MM.1S (cell line): ENCODE data around the gene PRKCG.

Experiments used
- DNase-seq: peaks from one replicate; pipeline ENCODE4 v3.0.0-alpha.2; 2015
- H2AFZ ChIP-seq: fragments of 300-600 bp; sonication (generic); 2 replicates; pipeline ENCODE4 v1.6.0; 2016; ENCODE audit warnings: antibody characterized with exemption, low read length
- H3F3A ChIP-seq: fragments of 300-600 bp; sonication (generic); 2 replicates; pipeline ENCODE4 v1.6.1; 2016; ENCODE audit warnings: mild to moderate bottlenecking, antibody characterized with exemption, low read length, moderate library complexity, mixed read lengths; ENCODE audit not compliant: insufficient read depth
- H3K27ac ChIP-seq: fragments of 300-600 bp; sonication (generic); 2 replicates; pipeline ENCODE4 v1.5.1; 2016; ENCODE audit warnings: mild to moderate bottlenecking, low read length
- H3K27me3 ChIP-seq: fragments of 300-600 bp; sonication (generic); replicated peaks from 2 replicates; pipeline ENCODE4 v1.6.0; 2016; ENCODE audit warnings: low read length; ENCODE audit not compliant: insufficient read depth
- H3K36me3 ChIP-seq: fragments of 300-600 bp; sonication (generic); replicated peaks from 2 replicates; pipeline ENCODE4 v1.6.1; 2016; ENCODE audit warnings: mild to moderate bottlenecking, low read length, mixed read lengths; ENCODE audit not compliant: insufficient read depth
- H3K4me1 ChIP-seq: fragments of 300-600 bp; sonication (generic); 2 replicates; pipeline ENCODE4 v1.6.1; 2016; ENCODE audit warnings: low read length, mixed read lengths
- H3K4me2 ChIP-seq: fragments of 300-600 bp; sonication (generic); 2 replicates; pipeline ENCODE4 v1.6.0; 2016; ENCODE audit warnings: low read depth, low read length
- H3K4me3 ChIP-seq: fragments of 300-600 bp; sonication (generic); 2 replicates; pipeline ENCODE4 v1.5.1; 2016; ENCODE audit warnings: low read length, mixed read lengths
- H3K79me2 ChIP-seq: fragments of 300-600 bp; sonication (generic); 2 replicates; pipeline ENCODE4 v1.6.1; 2016; ENCODE audit warnings: mixed run types, low read length, mixed read lengths
- H3K9ac ChIP-seq: fragments of 300-600 bp; sonication (generic); 2 replicates; pipeline ENCODE4 v1.6.1; 2016; ENCODE audit warnings: low read length, mixed read lengths
- H3K9me2 ChIP-seq: fragments of 300-600 bp; sonication (generic); replicated peaks from 2 replicates; pipeline ENCODE4 v1.6.1; 2016; ENCODE audit warnings: mild to moderate bottlenecking, low read length, mixed read lengths; ENCODE audit not compliant: insufficient read depth
- H3K9me3 ChIP-seq: fragments of 300-600 bp; sonication (generic); replicated peaks from 2 replicates; pipeline ENCODE4 v1.6.1; 2016; ENCODE audit warnings: mild to moderate bottlenecking, low read length, mixed read lengths; ENCODE audit not compliant: insufficient read depth
- H4K20me1 ChIP-seq: fragments of 300-600 bp; sonication (generic); 2 replicates; pipeline ENCODE4 v1.6.1; 2016; ENCODE audit warnings: mild to moderate bottlenecking, low read length, moderate library complexity, mixed read lengths; ENCODE audit not compliant: insufficient read depth
- EZH2 ChIP-seq: fragments of 300-600 bp; sonication (generic); optimal IDR thresholded peaks from 2 replicates; pipeline ENCODE3; 2017; ENCODE audit warnings: low read depth, mild to moderate bottlenecking, antibody characterized with exemption, low read length, mixed read lengths
- EZH2phosphoT487 ChIP-seq: fragments of 300-600 bp; sonication (generic); IDR thresholded peaks from 2 replicates; pipeline ENCODE4 v1.6.1; 2018; ENCODE audit warnings: antibody characterized with exemption, low read length
- TF ChIP-seq, protein P1 (sequence below): fragments of 300-600 bp; sonication (generic); IDR thresholded peaks from 2 replicates; pipeline ENCODE4 v1.5.1; 2016; ENCODE audit warnings: antibody characterized with exemption, low read length, mixed read lengths

Gene PRKCG

DNA sequence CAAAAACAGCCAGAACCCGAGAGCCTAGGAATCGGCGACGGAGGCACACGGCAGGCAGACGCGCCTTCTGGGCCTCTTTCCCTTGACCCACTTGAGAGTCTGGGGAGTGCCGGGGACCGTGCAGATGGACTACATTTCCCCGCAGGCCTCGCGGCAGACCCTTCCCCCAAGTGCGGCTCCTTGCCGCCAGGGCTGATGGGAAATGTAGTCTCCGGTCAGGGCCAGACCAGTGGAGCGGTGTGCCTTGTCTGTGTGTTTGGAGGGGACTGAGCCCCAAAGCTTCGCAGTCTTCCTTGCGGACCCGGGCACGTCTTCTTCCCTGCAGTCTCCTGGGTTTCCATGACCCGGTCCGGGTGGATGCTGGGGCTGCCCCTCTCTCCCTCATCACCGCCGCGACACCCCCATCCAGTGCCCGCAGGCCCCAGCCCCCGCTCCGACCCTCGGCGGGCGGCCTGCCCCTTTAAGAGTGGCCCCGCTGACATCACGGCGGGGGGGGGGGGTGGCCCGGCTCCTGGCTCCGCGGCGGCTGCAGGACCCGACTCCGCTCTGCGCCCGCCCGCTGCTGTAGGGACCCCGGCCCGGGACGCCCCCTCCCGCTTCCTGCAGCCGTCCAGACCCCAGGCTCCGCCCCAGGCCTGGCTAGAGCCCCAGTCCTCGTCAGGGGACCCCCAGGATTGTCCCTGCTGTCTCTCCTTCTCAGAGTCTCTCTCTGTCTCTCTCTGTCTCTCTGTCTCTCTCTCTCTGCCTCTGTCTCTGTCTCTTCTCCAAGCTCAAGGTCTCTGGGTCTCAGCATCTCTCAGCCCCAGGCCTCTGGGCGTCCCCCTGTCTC, 26.3 kb downstream of the PRKCG start:
- H3K4me2 ChIP-seq, result no peak overlapping the region
- H3K4me3 ChIP-seq, result no peak overlapping the region
- no peaks in the 10 kb centered on the region for H3K4me1 ChIP-seq
- TF ChIP-seq, protein P1, sequence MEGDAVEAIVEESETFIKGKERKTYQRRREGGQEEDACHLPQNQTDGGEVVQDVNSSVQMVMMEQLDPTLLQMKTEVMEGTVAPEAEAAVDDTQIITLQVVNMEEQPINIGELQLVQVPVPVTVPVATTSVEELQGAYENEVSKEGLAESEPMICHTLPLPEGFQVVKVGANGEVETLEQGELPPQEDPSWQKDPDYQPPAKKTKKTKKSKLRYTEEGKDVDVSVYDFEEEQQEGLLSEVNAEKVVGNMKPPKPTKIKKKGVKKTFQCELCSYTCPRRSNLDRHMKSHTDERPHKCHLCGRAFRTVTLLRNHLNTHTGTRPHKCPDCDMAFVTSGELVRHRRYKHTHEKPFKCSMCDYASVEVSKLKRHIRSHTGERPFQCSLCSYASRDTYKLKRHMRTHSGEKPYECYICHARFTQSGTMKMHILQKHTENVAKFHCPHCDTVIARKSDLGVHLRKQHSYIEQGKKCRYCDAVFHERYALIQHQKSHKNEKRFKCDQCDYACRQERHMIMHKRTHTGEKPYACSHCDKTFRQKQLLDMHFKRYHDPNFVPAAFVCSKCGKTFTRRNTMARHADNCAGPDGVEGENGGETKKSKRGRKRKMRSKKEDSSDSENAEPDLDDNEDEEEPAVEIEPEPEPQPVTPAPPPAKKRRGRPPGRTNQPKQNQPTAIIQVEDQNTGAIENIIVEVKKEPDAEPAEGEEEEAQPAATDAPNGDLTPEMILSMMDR, result no peak
- TF ChIP-seq EZH2phosphoT487, result no peak
- TF ChIP-seq EZH2, result no peak
- H3K9me3 ChIP-seq, result no peaks in the 10 kb centered on the region
- H3K36me3 ChIP-seq, result no peaks in the 10 kb centered on the region
- H3K9me2 ChIP-seq, result no peaks in the 10 kb centered on the region
- no peak overlapping the region for H2AFZ ChIP-seq
- no peaks in the 10 kb centered on the region for H3K79me2 ChIP-seq
- no peaks in the 10 kb centered on the region for H4K20me1 ChIP-seq
- no peak overlapping the region for H3K27ac ChIP-seq
- no peak for DNase-seq
- H3K27me3 ChIP-seq, result peaks cover 12% of the 10 kb centered on the region; the same call in 1 of the 2 replicates
- H3F3A ChIP-seq, result no peaks in the 10 kb centered on the region
- no peak overlapping the region for H3K9ac ChIP-seq

DNA sequence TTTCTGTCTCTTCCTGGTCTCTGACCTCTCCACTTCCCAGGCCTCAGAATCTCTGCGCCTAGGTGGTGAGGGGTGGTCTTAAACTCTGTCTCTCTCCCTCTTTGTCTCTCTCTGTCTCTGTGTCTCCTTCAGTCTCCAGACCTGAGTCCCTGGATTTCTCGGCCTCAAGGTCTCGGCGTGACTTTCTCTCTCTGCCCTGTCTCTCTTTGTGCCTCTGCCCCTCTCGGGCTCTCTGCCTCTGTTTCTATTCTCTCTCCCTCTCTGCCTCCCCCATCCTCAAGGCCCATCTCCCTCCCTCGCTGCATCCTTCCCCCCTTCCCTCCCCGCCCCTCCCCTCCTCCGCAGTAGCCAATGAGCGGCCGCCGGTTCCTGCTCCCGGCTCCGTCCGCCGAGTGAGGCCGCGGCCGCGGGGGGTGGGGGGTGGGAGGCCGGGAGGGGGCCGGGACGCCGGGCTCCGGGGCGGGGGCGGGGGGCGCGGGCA, 27.0 kb downstream of the PRKCG start, which contains the start of gene CACNG7:
TSS of gene CACNG7 (plus strand) at position 344 of the 481 bp plus-strand sequence. CDS start 3,554 bp downstream, outside the sequence.
- Histone ChIP-seq H3K4me1 (no peaks in the 10 kb centered on the region), H3K4me2 (no peak within 1 kb of the TSS), H3K9me3 (no peaks in the 10 kb centered on the region), H4K20me1 (no peaks in the 10 kb centered on the region), H3K9me2 (no peaks in the 10 kb centered on the region), H2AFZ (no peak within 1 kb of the TSS), H3K4me3 (no peak within 1 kb of the TSS), H3F3A (no peaks in the 10 kb centered on the region), H3K9ac (no peak within 1 kb of the TSS), H3K27ac (no peak within 1 kb of the TSS), H3K79me2 (no peaks in the 10 kb centered on the region), H3K36me3 (no peaks in the 10 kb centered on the region), H3K27me3 (peaks cover 12% of the 10 kb centered on the region; the same call in 1 of the 2 replicates)
- TF ChIP-seq, protein P1, result no peak
- TF ChIP-seq EZH2 (no peak), EZH2phosphoT487 (no peak)
- no peak for DNase-seq

DNA sequence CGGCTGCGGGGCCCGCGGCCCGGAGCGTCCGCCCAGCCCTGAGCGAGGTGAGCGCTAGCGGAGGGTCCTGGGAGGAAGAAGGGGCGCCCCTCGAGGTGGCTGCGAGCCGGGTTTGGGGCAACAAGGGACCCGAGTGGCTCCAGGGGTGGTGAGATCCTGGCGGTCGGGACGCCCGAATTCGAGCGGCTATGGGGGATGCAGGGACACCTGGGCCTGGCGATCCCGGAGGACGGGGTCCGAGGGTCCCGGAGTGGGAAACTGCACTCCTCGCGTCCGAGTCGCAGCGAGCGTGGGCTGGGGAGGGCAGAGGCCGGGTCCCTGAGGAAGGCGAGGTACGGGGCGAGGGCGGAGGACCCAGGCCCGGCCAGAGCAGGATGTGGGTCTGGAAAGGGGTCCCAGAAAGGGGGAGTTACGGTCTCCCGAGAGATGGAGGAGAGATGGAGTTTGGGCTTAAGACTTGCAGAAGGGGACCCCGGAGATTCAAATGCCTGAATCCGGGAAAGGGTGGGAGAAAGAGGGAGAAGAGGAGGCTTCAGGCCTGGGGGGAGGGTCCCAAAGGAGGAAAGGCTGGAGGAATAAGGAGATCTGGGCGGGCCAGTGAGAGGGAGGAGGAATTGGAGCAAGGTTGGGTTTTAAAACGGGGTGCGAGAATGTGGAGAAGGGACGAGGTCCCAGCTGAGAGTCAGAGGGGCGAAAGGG, 27.6 kb downstream of the PRKCG start:
- Histone ChIP-seq H3K9ac (no peak overlapping the region), H3K4me2 (no peak overlapping the region)

More for the DNA sequence above, 27.6 kb downstream of the PRKCG start:
- TF ChIP-seq EZH2phosphoT487, result no peak
- TF ChIP-seq, protein P1, result no peak
- TF ChIP-seq EZH2, result no peak
- Histone ChIP-seq H3K4me3 (no peak overlapping the region), H3K27ac (no peak overlapping the region), H3F3A (no peaks in the 10 kb centered on the region), H2AFZ (no peak overlapping the region), H3K9me2 (no peaks in the 10 kb centered on the region), H3K4me1 (no peaks in the 10 kb centered on the region), H3K79me2 (no peaks in the 10 kb centered on the region), H4K20me1 (no peaks in the 10 kb centered on the region), H3K9me3 (no peaks in the 10 kb centered on the region), H3K27me3 (peaks cover 12% of the 10 kb centered on the region; the same call in 1 of the 2 replicates), H3K36me3 (no peaks in the 10 kb centered on the region)
- no peak for DNase-seq
